Memory B cell (primary cell): ENCODE data around the gene DOCK1.

Source experiments
- ATAC-seq: fragments of 150-1000 bp; cut with Tn5 transposase; 2 replicates; pipeline ENCODE4 v1.10.0; 2021; ENCODE audit warnings: low read depth, mild to moderate bottlenecking, moderate library complexity
- DNase-seq, 2 donors: peaks; one replicate each; pipeline ENCODE4 v3.0.0; 2022; ENCODE audit warnings: low spot score in 2 of 2
- H3K27ac Mint-ChIP-seq: one replicate; pipeline ENCODE4 v1.8.0; 2022; ENCODE audit warnings: mild to moderate bottlenecking, moderate library complexity, mixed read lengths
- H3K27me3 Mint-ChIP-seq: one replicate; pipeline ENCODE4 v1.8.0; 2022; ENCODE audit warnings: mixed read lengths
- H3K36me3 Mint-ChIP-seq: one replicate; pipeline ENCODE4 v1.8.0; 2022; ENCODE audit warnings: mild to moderate bottlenecking, mixed read lengths
- H3K4me1 Mint-ChIP-seq: one replicate; pipeline ENCODE4 v1.8.0; 2022; ENCODE audit warnings: mixed read lengths
- H3K4me3 Mint-ChIP-seq: one replicate; pipeline ENCODE4 v1.8.0; 2022; ENCODE audit warnings: mild to moderate bottlenecking, moderate library complexity, mixed read lengths
- H3K9me3 Mint-ChIP-seq: one replicate; pipeline ENCODE4 v1.8.0; 2022; ENCODE audit warnings: mixed read lengths

DOCK1 gene

DNA sequence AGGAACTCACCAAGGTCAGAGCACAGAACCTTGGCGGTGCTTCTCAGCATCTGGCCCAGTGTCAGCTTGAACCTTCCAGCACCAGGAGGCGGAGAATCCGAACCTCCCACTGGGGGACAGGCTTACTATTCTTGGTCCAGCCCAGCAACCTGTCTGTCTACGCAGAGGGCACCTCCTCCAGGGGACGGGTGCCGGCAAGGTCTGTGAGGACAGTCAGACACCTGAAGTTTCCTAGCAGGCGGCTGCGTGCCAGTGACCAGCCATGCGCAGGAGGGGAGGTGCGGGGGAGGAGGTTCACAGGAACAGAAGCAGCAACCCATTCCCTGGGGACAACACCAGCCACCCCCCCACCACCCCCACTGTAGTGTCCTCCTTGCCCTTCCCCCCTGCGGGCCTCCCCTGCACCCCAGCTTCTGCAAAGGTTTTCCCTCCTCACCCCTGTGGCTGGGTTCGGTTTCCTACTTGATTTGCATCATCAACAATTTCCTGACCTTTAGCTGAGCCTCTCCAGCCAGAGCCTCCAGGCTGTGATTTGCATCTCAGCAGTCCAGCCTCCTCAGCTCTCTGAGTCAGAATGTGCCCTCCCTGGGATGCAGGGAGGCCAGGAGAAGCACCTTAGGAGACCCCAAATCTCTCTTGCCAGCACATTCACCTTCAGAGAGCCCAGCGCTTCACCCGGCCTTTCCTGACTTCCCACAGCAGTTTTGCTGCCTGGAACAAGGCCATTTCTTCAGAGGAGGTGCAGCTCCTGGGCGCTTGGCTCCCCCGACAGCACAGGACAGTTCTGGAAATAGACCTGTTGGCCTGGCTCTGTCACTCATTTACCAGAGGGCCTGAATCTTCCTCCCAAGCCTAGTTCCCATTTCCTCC, 536.4 kb downstream of the DOCK1 start:
- Mint-ChIP-seq H3K27ac (no peak overlapping the region), H3K9me3 (no peaks in the 10 kb centered on the region), H3K4me3 (no peak overlapping the region), H3K27me3 (no peaks in the 10 kb centered on the region), H3K36me3 (no peaks in the 10 kb centered on the region), H3K4me1 (no peaks in the 10 kb centered on the region)
- ATAC-seq = no peak
- DNase-seq = no peak

DNA sequence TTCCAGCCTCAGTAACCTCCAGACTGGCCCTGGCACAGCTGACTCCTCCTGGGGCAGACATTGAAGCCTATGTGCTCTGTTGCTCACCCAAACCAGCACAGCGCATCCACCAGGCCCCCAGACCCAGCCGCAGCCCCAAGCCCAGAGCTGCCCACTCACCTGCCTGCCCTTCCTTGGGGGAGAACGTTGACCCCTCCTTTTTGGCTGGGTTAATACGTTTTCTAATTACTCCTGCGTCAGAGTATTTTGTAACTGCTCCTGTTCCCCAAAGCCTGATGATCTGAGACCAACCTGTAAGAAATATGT, 536.9 kb downstream of the DOCK1 start:
- no peak overlapping the region for H3K27ac Mint-ChIP-seq
- no peak for DNase-seq

GRCh38 chr10:127444155-127444554, 538.9 kb downstream of the DOCK1 start:
- Mint-ChIP-seq H3K27me3 (no peaks in the 10 kb centered on the region), H3K9me3 (no peaks in the 10 kb centered on the region), H3K27ac (no peak overlapping the region), H3K4me1 (no peaks in the 10 kb centered on the region), H3K4me3 (no peak overlapping the region), H3K36me3 (no peaks in the 10 kb centered on the region)
- ATAC-seq = no peak
- DNase-seq = no peak

More for the DNA sequence above, 536.9 kb downstream of the DOCK1 start:
- no peaks in the 10 kb centered on the region for H3K27me3 Mint-ChIP-seq
- H3K4me3 Mint-ChIP-seq = no peak overlapping the region
- ATAC-seq = no peak
- no peaks in the 10 kb centered on the region for H3K9me3 Mint-ChIP-seq
- H3K4me1 Mint-ChIP-seq = no peaks in the 10 kb centered on the region
- no peaks in the 10 kb centered on the region for H3K36me3 Mint-ChIP-seq

DNA sequence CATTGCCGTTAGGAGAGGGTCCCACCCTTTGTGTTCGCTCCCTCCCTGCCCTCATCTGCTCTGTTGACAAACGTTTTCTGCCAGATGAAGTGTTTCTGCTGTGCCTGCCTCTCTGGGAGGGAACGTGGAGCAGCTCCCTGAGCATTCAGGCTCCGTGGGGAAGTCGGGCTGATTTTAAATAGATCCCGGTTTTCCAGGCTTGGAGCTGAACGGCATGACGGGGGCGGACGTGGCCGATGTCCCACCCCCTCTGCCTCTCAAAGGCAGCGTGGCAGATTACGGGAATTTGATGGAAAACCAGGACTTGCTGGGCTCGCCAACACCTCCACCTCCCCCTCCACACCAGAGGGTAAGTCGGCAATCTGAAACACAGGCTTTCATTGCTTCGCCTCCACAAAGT, 542.0 kb downstream of the DOCK1 start:
- no peak for ATAC-seq
- Mint-ChIP-seq H3K9me3 (no peaks in the 10 kb centered on the region), H3K36me3 (no peaks in the 10 kb centered on the region), H3K27ac (no peak overlapping the region), H3K4me3 (no peak overlapping the region), H3K27me3 (no peaks in the 10 kb centered on the region), H3K4me1 (no peaks in the 10 kb centered on the region)
- DNase-seq = no peak

DNA sequence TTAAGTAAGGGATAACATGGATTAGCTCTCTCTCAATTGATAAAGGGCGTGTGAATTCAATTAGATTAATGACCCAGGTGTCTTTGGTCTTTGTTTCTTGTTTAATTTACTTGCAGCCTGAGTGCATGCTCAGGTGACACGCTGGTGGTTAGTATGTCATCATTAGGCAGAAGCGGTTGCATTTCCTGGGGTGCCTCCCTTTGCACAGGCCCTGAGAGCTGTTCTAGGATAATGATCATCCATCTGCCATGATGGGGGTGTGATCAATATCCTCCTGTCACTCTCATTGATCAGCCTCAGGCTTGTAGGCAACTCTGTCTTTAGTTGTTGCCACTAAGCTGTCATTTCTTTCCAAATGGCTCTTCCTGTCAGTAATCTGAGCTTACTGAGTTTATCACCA, 544.3 kb downstream of the DOCK1 start:
- DNase-seq (no peak), ATAC-seq (no peak)
- Mint-ChIP-seq H3K27ac (no peak overlapping the region), H3K9me3 (no peaks in the 10 kb centered on the region), H3K36me3 (no peaks in the 10 kb centered on the region), H3K27me3 (no peaks in the 10 kb centered on the region), H3K4me3 (no peak overlapping the region), H3K4me1 (no peaks in the 10 kb centered on the region)

- H3K36me3 Mint-ChIP-seq = no peaks in the 10 kb centered on the region
- no peaks in the 10 kb centered on the region for H3K9me3 Mint-ChIP-seq
- DNase-seq (no peak), ATAC-seq (no peak)
- H3K27ac Mint-ChIP-seq = no peak overlapping the region
- no peak overlapping the region for H3K4me3 Mint-ChIP-seq
- no peaks in the 10 kb centered on the region for H3K4me1 Mint-ChIP-seq
- H3K27me3 Mint-ChIP-seq = no peaks in the 10 kb centered on the region
Observed at GRCh38 chr10:127450644-127451043, 545.4 kb downstream of the DOCK1 start.

GRCh38 chr10:127451628-127452027, 546.4 kb downstream of the DOCK1 start:
- no peak for DNase-seq
- Mint-ChIP-seq H3K27me3 (no peaks in the 10 kb centered on the region), H3K9me3 (no peaks in the 10 kb centered on the region), H3K36me3 (no peaks in the 10 kb centered on the region), H3K27ac (no peak overlapping the region), H3K4me3 (no peak overlapping the region), H3K4me1 (no peaks in the 10 kb centered on the region)
- ATAC-seq = no peak

DNA sequence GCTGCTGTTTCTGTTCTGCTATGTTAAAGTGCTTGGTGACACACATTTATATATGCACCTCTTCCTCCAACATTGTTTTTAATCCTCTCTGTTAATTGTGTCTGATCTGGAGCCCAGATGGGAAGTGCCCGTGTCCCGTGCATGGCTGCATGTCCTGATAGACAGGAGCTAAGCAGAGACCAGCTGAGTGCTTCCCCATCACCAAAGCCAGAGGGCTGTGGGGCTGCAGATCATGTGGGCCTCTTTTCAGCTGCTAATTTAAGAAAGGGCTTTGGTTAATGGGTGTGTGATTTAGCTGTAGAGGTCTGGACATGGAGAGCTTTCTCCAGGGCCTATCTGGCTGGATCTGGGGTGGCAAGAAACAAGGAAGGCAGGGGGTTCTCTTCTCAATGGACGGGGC, 547.3 kb downstream of the DOCK1 start:
- no peak for DNase-seq
- no peaks in the 10 kb centered on the region for H3K27me3 Mint-ChIP-seq
- no peaks in the 10 kb centered on the region for H3K36me3 Mint-ChIP-seq
- no peaks in the 10 kb centered on the region for H3K4me1 Mint-ChIP-seq
- H3K27ac Mint-ChIP-seq = no peak overlapping the region
- no peaks in the 10 kb centered on the region for H3K9me3 Mint-ChIP-seq
- H3K4me3 Mint-ChIP-seq = no peak overlapping the region
- no peak for ATAC-seq

DNA sequence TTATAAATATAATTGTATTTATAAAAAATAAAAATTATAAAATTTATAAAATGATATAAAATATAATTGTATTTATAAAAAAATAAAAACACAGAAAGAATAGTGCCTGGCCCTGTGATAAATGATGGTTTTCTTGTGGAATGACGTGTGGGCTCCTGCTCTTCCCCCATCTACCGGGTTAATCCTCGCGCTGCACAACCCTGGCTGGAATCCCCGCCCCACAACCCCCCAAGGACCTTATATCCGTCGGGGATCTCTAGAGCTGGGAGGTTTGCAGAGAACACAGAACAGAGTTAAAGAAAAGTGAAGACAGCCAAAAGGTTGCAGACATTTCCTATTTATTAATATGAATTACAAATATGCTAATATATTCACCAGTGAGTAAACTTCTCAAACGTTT, 548.5 kb downstream of the DOCK1 start:
- no peaks in the 10 kb centered on the region for H3K4me1 Mint-ChIP-seq
- ATAC-seq (no peak), DNase-seq (no peak)
- no peak overlapping the region for H3K27ac Mint-ChIP-seq
- no peak overlapping the region for H3K4me3 Mint-ChIP-seq
- peaks cover 3% of the 10 kb centered on the region for H3K9me3 Mint-ChIP-seq
- no peaks in the 10 kb centered on the region for H3K27me3 Mint-ChIP-seq
- no peaks in the 10 kb centered on the region for H3K36me3 Mint-ChIP-seq

DNA sequence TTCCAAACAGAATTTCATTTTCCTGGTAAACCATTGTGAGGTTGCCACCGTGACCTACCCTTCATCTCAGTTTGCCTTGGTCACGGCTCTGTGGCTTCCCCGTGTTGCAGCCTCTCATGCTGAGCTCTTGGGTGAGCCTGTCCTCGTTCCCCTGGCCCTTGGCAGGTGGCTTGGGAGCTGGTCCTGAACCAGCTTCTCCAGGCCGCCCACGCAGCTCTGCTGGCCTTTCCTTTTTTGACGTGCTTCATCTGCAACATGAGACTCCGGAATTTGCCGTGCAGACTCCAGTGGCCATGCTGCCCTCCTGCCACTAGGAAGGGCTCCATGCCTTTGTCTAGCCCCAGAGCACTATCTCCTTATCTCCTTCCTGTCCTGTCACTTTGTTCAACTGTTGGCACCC, 550.9 kb downstream of the DOCK1 start:
- H3K4me3 Mint-ChIP-seq = no peak overlapping the region
- peaks cover 3% of the 10 kb centered on the region for H3K9me3 Mint-ChIP-seq
- no peaks in the 10 kb centered on the region for H3K27me3 Mint-ChIP-seq
- no peaks in the 10 kb centered on the region for H3K36me3 Mint-ChIP-seq
- no peaks in the 10 kb centered on the region for H3K4me1 Mint-ChIP-seq
- DNase-seq (no peak), ATAC-seq (no peak)
- H3K27ac Mint-ChIP-seq = no peak overlapping the region

- H3K4me1 Mint-ChIP-seq = no peaks in the 10 kb centered on the region
- ATAC-seq = no peak
- peaks cover 3% of the 10 kb centered on the region for H3K9me3 Mint-ChIP-seq
Observed at GRCh38 chr10:127458016-127458810, 553.0 kb downstream of the DOCK1 start.

GRCh38 chr10:127458829-127459228, 553.6 kb downstream of the DOCK1 start:
- Mint-ChIP-seq H3K4me1 (no peaks in the 10 kb centered on the region), H3K9me3 (peaks cover 5% of the 10 kb centered on the region), H3K36me3 (no peaks in the 10 kb centered on the region), H3K27me3 (no peaks in the 10 kb centered on the region), H3K27ac (no peak overlapping the region), H3K4me3 (no peak overlapping the region)
- DNase-seq (no peak), ATAC-seq (no peak)

More at GRCh38 chr10:127458016-127458810, 553.0 kb downstream of the DOCK1 start:
- no peak overlapping the region for H3K4me3 Mint-ChIP-seq
- H3K36me3 Mint-ChIP-seq = no peaks in the 10 kb centered on the region
- DNase-seq = no peak
- H3K27ac Mint-ChIP-seq = no peak overlapping the region
- H3K27me3 Mint-ChIP-seq = no peaks in the 10 kb centered on the region

DNA sequence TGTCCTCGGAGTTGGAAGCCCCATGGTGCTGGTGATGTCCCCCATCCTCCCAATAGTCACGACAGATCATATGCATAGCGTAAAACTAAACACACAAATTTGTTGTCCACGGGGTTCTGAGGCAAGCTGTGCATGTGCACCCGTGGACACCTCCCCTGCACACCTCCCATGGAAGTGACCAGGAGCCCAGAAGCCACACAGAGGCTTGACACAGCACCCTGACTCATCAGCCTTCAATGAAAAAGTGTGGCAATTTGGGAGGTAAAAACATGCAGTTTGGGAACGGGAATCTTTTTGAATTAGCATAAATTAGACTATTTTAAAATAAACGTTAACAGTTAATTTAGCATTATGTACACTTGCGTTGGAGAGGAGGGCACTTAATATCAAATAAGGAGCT, 554.7 kb downstream of the DOCK1 start:
- no peaks in the 10 kb centered on the region for H3K27me3 Mint-ChIP-seq
- ATAC-seq (no peak), DNase-seq (no peak)
- H3K4me3 Mint-ChIP-seq = no peak overlapping the region
- peaks cover 8% of the 10 kb centered on the region for H3K9me3 Mint-ChIP-seq
- no peaks in the 10 kb centered on the region for H3K4me1 Mint-ChIP-seq
- no peaks in the 10 kb centered on the region for H3K36me3 Mint-ChIP-seq
- no peak overlapping the region for H3K27ac Mint-ChIP-seq

- no peak for DNase-seq
- Mint-ChIP-seq H3K9me3 (peaks cover 10% of the 10 kb centered on the region), H3K27ac (no peak overlapping the region), H3K36me3 (no peaks in the 10 kb centered on the region), H3K4me3 (no peak overlapping the region), H3K27me3 (no peaks in the 10 kb centered on the region), H3K4me1 (no peaks in the 10 kb centered on the region)
- no peak for ATAC-seq
Observed at GRCh38 chr10:127462643-127463295, 557.5 kb downstream of the DOCK1 start.
